ENCODE data around the gene ART3.

ART3 gene

GRCh38 chr4:76072760-76073159 is 1.7 kb upstream of the ART3 start:
- no peak for DNase-seq (ENCODE audit: low spot score)

GRCh38 chr4:76074993-76075600 is 588 bp downstream of the ART3 start:
- DNase-seq (ENCODE audit: low spot score) = no peak

GRCh38 chr4:76078033-76078613 is 3.6 kb downstream of the ART3 start:
- no peak for DNase-seq (ENCODE audit: low spot score)

- DNase-seq (ENCODE audit: low spot score) = no peak
These were observed 9.0 kb downstream of the ART3 start for GRCh38 chr4:76083386-76083988.

- DNase-seq (ENCODE audit: low spot score) = no peak
These were observed 10.0 kb downstream of the ART3 start for GRCh38 chr4:76084542-76084941.

GRCh38 chr4:76087007-76087769 is 12.7 kb downstream of the ART3 start:
- DNase-seq (ENCODE audit: low spot score) = no peak

- DNase-seq (ENCODE audit: low spot score) = no peak
These were observed 14.2 kb downstream of the ART3 start for GRCh38 chr4:76088719-76089118.

- DNase-seq (ENCODE audit: low spot score) = no peak
These were observed 15.8 kb downstream of the ART3 start for GRCh38 chr4:76090241-76090691.

GRCh38 chr4:76091052-76091451 is 16.5 kb downstream of the ART3 start:
- no peak for DNase-seq (ENCODE audit: low spot score)

GRCh38 chr4:76095568-76095967 is 21.1 kb downstream of the ART3 start:
- DNase-seq (ENCODE audit: low spot score) = no peak

- DNase-seq (ENCODE audit: low spot score) = no peak
These were observed 21.6 kb downstream of the ART3 start for GRCh38 chr4:76096076-76096475.

GRCh38 chr4:76105652-76106051 is 31.1 kb downstream of the ART3 start:
- no peak for DNase-seq (ENCODE audit: low spot score)

- DNase-seq (ENCODE audit: low spot score) = no peak
These were observed 31.9 kb downstream of the ART3 start for GRCh38 chr4:76106442-76106841.

- DNase-seq (ENCODE audit: low spot score) = no peak
These were observed 34.1 kb downstream of the ART3 start for GRCh38 chr4:76108467-76109181.

GRCh38 chr4:76116821-76117220 is 42.3 kb downstream of the ART3 start:
- no peak for DNase-seq (ENCODE audit: low spot score)

- no peak for DNase-seq (ENCODE audit: low spot score)
These were observed 43.0 kb downstream of the ART3 start for GRCh38 chr4:76117536-76117935.

GRCh38 chr4:76120199-76120598 is 45.7 kb downstream of the ART3 start:
- no peak for DNase-seq (ENCODE audit: low spot score)

GRCh38 chr4:76125816-76126215 is 51.3 kb downstream of the ART3 start:
- DNase-seq (ENCODE audit: low spot score) = no peak

- DNase-seq (ENCODE audit: low spot score) = no peak
These were observed 53.2 kb downstream of the ART3 start for GRCh38 chr4:76127754-76128153.

GRCh38 chr4:76141241-76141640 is 66.7 kb downstream of the ART3 start:
- no peak for DNase-seq (ENCODE audit: low spot score)

GRCh38 chr4:76144546-76144945 is 70.0 kb downstream of the ART3 start:
- no peak for DNase-seq (ENCODE audit: low spot score)

- DNase-seq (ENCODE audit: low spot score) = no peak
These were observed 73.1 kb downstream of the ART3 start for GRCh38 chr4:76147454-76148141.

All from left forelimb (tissue), 1 donor.